Measurements from ENCODE around the gene AP4B1. TPM values are rescaled to one million over a fixed set of nuclear protein-coding genes. Genes with fewer than 3 reads are reported as not detected.

The AP4B1 gene
- total RNA-seq (2022; extraction: Qiagen RNA extraction; ENCODE audit: low read depth): 8.6 to 11.7 TPM (median 9.7 TPM) in 5 replicates

DNA sequence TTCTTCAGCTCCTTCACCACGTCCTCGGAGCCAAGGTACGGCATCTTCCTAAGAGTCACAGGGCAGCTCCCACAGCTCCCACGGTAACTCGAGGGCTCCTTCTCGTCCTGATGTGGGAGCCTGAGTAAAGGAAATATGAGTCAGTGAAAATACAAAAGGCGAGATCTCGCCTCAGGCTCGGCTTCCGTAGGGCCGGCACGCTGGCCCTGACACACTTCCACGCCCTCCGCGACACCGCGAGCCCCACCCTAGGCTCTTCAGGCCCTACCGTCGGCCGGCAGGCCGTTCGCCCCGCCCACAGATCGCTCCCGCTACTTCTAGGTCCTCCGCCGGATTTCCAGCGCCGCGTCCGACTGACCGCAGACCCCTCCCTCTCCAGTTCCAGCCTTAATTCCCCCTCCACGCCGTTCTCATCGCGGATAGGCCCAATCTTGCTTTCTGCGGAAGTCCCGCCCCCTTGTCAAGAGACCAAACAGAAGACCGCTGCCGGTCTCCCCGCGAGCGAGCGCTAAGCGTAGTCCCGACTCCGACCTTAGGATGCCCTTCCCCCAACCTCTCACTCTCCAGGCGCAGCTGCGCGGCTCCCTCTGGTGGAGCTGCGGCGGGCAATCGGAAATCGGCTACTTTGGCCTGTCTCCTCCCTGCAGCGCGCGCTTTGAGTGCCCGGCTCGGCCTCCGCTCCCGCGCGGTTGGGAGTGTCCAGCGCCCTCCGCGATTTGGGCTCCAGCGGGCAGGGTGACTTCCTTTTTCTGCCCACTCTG, at the start of gene AP4B1, which contains the start of gene DCLRE1B:
AP4B1 (minus strand) TSS at position 126 of the 761 bp plus-strand sequence; CDS start at position 44, 82 bp downstream.
DCLRE1B (plus strand) TSS at position 653 of the 761 bp plus-strand sequence. CDS start 261 bp downstream, outside the sequence.

DNA sequence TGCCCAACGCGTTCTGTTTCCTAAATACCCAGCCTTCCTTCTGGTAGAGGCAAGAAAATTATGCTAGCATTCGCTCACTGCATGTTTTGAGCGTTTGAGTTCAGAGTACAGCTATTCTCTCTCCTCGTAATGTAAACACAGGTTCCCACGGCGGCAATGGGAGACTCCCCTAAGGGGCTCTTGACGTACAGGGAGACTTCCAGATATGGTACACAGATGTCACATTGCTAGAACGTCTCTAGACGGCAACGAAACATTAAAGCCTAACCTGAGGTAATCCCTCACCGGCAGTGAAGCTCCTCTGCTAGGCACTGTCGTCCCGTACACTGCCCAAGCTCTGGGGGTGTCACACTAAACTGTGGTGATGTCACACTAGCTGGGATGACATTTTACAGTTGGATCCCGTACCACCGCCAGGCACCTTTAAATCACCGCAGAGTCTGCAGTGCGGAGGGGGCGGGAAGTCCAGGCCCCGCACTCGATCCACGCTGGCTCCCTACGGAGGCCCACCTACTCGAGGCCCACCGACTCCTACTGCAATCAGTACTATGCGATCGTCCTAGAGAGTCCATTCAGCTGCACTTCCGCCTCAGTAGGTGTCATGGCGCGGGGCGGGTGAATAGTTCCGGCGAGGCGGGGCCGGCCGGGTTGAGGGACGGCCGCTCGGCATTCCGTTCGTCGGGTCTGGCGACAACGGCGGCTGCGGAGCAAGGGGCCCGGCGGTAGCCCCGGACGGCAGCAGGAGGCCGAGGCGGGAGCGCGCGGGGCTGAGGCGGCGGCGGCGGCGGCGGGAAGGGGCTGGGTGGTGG, 24.5 kb upstream of the AP4B1 start, which contains the start of gene HIPK1:
HIPK1 (plus strand) TSS at position 384 of the 809 bp plus-strand sequence.

DNA sequence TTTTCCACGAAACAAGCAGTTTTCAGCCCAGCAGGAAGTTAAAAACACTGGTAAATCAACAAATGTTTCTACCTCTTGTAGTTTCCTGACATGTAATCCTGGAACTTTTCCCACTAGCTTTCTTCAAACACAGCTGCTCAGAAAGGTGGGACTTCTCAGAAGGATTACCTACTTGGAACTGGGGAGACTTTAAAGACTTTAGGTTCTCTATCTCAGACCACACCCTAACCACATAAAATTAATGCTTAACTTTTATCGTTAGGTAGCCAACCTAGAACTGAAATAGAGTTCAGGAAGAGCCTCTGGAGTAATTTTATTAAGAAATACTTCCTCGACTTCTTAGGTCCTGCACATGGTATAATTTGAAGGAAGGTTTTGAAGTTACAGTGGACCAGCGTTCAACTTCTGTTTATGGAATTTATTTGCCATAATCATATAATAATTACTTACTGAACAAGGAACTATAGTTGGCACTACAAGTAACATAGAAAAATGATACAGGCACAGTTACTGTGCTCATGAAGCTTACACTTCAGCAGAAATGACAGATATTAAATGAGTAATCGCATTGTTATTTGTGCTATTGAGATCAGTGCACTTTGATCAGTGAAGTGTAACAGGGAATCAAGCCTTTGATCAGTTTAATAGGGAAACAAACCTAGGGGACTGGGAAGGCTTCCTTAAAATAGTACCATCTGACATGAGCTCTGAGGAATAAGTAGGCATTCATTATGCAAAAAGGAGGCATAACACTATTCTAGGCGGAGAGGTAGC, 17.0 kb downstream of the AP4B1 start, which contains the start of gene BCL2L15:
BCL2L15 (minus strand) TSS at position 180 of the 774 bp plus-strand sequence. CDS start 206 bp downstream, outside the sequence.

DNA sequence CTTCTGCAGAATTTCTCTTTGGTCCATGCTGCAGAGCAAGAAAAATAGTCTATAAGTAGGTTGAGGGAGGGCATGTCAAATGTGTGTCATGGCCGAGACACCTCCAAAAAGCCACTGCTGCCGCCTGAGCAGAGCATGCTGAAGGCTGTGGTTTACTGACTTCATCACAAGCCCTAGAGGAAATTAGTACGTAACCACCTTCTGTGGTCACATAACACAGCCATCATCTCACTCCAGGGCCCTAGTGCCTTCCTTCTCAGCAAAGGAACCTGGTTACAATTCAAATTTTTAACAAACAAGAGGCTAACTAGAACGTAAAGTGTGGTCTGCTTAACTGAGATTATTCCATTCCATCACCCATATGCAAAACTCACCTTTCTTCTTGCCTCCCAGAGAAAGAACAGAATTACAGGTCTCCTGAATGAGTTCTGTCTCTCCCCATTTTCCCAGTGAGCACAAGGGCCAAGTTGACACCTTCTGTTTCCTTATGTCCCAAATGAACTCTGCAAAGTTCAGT, 32.9 kb downstream of the AP4B1 start, which contains the start of gene PTPN22:
PTPN22 (minus strand) TSS at position 116 of the 517 bp plus-strand sequence.

Other genes starting within 250 kb of the AP4B1 start
- gene PHTF1, start 145.3 kb downstream of the AP4B1 start, total RNA-seq (2022; extraction: Qiagen RNA extraction; ENCODE audit: low read depth): 16.1 to 20.5 TPM (median 16.8 TPM) in 5 replicates
- gene RSBN1, start 92.3 kb downstream of the AP4B1 start, total RNA-seq (2022; extraction: Qiagen RNA extraction; ENCODE audit: low read depth): 3.3 to 5.0 TPM (median 4.1 TPM) in 5 replicates
- not detected in 5 replicates for gene PTPN22, start 33.1 kb downstream of the AP4B1 start, total RNA-seq (2022; extraction: Qiagen RNA extraction; ENCODE audit: low read depth)
- 0.48 to 1.7 TPM (median 0.85 TPM) in 4 of 5 replicates, not detected in the other for gene BCL2L15, start 17.2 kb downstream of the AP4B1 start, total RNA-seq (2022; extraction: Qiagen RNA extraction; ENCODE audit: low read depth)
- 7.7 to 10.9 TPM (median 9.7 TPM) in 5 replicates for gene DCLRE1B, start 527 bp upstream of the AP4B1 start, total RNA-seq (2022; extraction: Qiagen RNA extraction; ENCODE audit: low read depth)
- 15.1 to 16.6 TPM (median 15.7 TPM) in 5 replicates for gene HIPK1, start 24.5 kb upstream of the AP4B1 start, total RNA-seq (2022; extraction: Qiagen RNA extraction; ENCODE audit: low read depth)
- gene OLFML3, start 74.7 kb upstream of the AP4B1 start, total RNA-seq (2022; extraction: Qiagen RNA extraction; ENCODE audit: low read depth): 3.4 to 4.1 TPM (median 4.1 TPM) in 5 replicates
- 0.66 to 0.90 TPM (median 0.72 TPM) in 5 replicates for gene SYT6, start 249.1 kb upstream of the AP4B1 start, total RNA-seq (2022; extraction: Qiagen RNA extraction; ENCODE audit: low read depth)

All from A549 treated with CpdA at 1 μM for 4 hours (cell line).